HepG2 (cell line): ENCODE measurements around the gene HNRNPL. TPM values are rescaled to one million over a fixed set of nuclear protein-coding genes. Genes with fewer than 3 reads are reported as not detected.

Experiments used
- ARNT ChIP-seq: fragments of 450-650 bp; IDR thresholded peaks from 2 replicates; pipeline ENCODE4 v1.6.1; 2017
- FOXA1 ChIP-seq, 2 experiments: fragments of 450-650 bp in 1 of 2; sonication (generic) in 1 of 2; formaldehyde crosslinking in 1 of 2; IDR thresholded peaks; 2 replicates each; pipeline versions ENCODE4 v1.4.0 to v1.6.1; 2016 to 2020; ENCODE audit warnings: missing genetic modification reagents in 1 of 2
- FOXM1 ChIP-seq: sonication (generic); formaldehyde crosslinking; IDR thresholded peaks from 2 replicates; pipeline ENCODE4 v1.5.0; 2020; ENCODE audit warnings: missing genetic modification reagents
- KAT8 ChIP-seq: IDR thresholded peaks from 2 replicates; pipeline ENCODE4 v1.6.1; 2016; ENCODE audit warnings: missing genetic modification reagents, missing compliant biosample characterization
- KDM4B ChIP-seq: sonication (generic); formaldehyde crosslinking; IDR thresholded peaks from 2 replicates; pipeline ENCODE4 v1.4.0; 2020; ENCODE audit warnings: missing genetic modification reagents
- KLF11 ChIP-seq: IDR thresholded peaks from 2 replicates; pipeline ENCODE4 v1.6.1; 2016; ENCODE audit warnings: missing compliant biosample characterization
- PCBP2 ChIP-seq: fragments of 200-400 bp; formaldehyde crosslinking; optimal IDR thresholded peaks from 2 replicates; pipeline ENCODE3; 2018; ENCODE audit warnings: low read length, low read depth; ENCODE audit not compliant: poor library complexity, severe bottlenecking
- PRDM10 ChIP-seq: sonication (generic); formaldehyde crosslinking; IDR thresholded peaks from 2 replicates; pipeline ENCODE4 v1.4.0; 2020; ENCODE audit warnings: low read depth, missing genetic modification reagents
- PREB ChIP-seq: sonication (generic); formaldehyde crosslinking; IDR thresholded peaks from 2 replicates; pipeline ENCODE4 v1.4.0; 2020; ENCODE audit warnings: missing genetic modification reagents
- RBM39 ChIP-seq: fragments of 200-400 bp; formaldehyde crosslinking; IDR thresholded peaks from one replicate; pipeline ENCODE4 v1.6.1; 2018; ENCODE audit warnings: antibody characterized with exemption, mild to moderate bottlenecking, low read depth, low read length; ENCODE audit not compliant: poor library complexity, severe bottlenecking
- RFX5 ChIP-seq: IDR thresholded peaks from 2 replicates; pipeline ENCODE4 v1.6.1; 2011; ENCODE audit warnings: low read depth, low read length, improper control_type of control experiment
- SRSF9 ChIP-seq: fragments of 200-400 bp; formaldehyde crosslinking; IDR thresholded peaks from 2 replicates; pipeline ENCODE4 v1.6.1; 2018; ENCODE audit warnings: borderline replicate concordance, mild to moderate bottlenecking, low read depth, low read length; ENCODE audit not compliant: insufficient read depth, poor library complexity, severe bottlenecking
- U2AF1 ChIP-seq: fragments of 200-400 bp; formaldehyde crosslinking; optimal IDR thresholded peaks from 2 replicates; pipeline ENCODE3; 2017; ENCODE audit warnings: mild to moderate bottlenecking, low read depth, low read length
- ZFP1 ChIP-seq: IDR thresholded peaks from 2 replicates; pipeline ENCODE4 v1.6.1; 2016
- ZFP82 ChIP-seq: sonication (generic); formaldehyde crosslinking; IDR thresholded peaks from 2 replicates; pipeline ENCODE4 v1.5.1; 2020; ENCODE audit warnings: mild to moderate bottlenecking, missing genetic modification reagents, borderline replicate concordance
- ZNF326 ChIP-seq: sonication (generic); formaldehyde crosslinking; IDR thresholded peaks from 2 replicates; pipeline ENCODE4 v1.4.0; 2020; ENCODE audit warnings: missing genetic modification reagents, borderline replicate concordance
- ZNF605 ChIP-seq: sonication (generic); formaldehyde crosslinking; IDR thresholded peaks from 2 replicates; pipeline ENCODE4 v1.8.0; 2022; ENCODE audit warnings: mild to moderate bottlenecking, missing genetic modification reagents
- ZNF687 ChIP-seq: sonication (generic); formaldehyde crosslinking; IDR thresholded peaks from 2 replicates; pipeline ENCODE4 v1.5.1; 2020; ENCODE audit warnings: mild to moderate bottlenecking, missing genetic modification reagents, moderate library complexity
- ZNF746 ChIP-seq: sonication (generic); formaldehyde crosslinking; IDR thresholded peaks from 2 replicates; pipeline ENCODE4 v1.8.0; 2022; ENCODE audit warnings: mild to moderate bottlenecking, missing genetic modification reagents
- ZNF841 ChIP-seq: sonication (generic); formaldehyde crosslinking; IDR thresholded peaks from 2 replicates; pipeline ENCODE4 v1.8.1; 2023; ENCODE audit warnings: missing genetic modification reagents, borderline replicate concordance
- ZSCAN9 ChIP-seq: IDR thresholded peaks from 2 replicates; pipeline ENCODE4 v1.6.1; 2016; ENCODE audit warnings: borderline replicate concordance
- polyA plus RNA-seq, 8 experiments: library from polyadenylated mRNA; depleted of rRNA in 3 of 8; stranded (reverse) in 7 of 8; unstranded in 1 of 8; fragments of >200 nt; fragmentation: Illumina TruSeq in 4 of 8; extraction: Trizol in 4 of 8; gene quantifications; 2 replicates each; pipeline versions ENCODE4 v1.2.1 to v1.2.3, GENCODE V29; 2011 to 2016; ENCODE audit warnings: low read depth in 4 of 8, missing spikeins in 1 of 8, mixed read lengths in 1 of 8; ENCODE audit not compliant: insufficient read depth in 1 of 8
- total RNA-seq, 5 experiments: library from RNA; depleted of rRNA; stranded (reverse); fragments of >200 nt; fragmentation: Illumina TruSeq; extraction: Trizol; gene quantifications; 2 replicates each; pipeline ENCODE4 v1.2.3, GENCODE V29; 2016; ENCODE audit warnings: low read depth in 1 of 5

The HNRNPL gene
- total and polyA plus RNA-seq, 2 of the 13 experiments (the other 11 are each of a cell fraction or from before 2014, with no cell fraction given) = 156 to 278 TPM

- TF ChIP-seq ZNF687 (CRISPR knock-in tag) (peak; percentile 31; the same call in 1 of the 2 replicates), PREB (CRISPR knock-in tag) (no peak), ARNT (no peak), PCBP2 (no peak), KAT8 (CRISPR knock-in tag) (0 out of 2 replicates have a peak, but pooled peaks have one; percentile 9), RFX5 (no peak), ZNF746 (CRISPR knock-in tag) (no peak), ZSCAN9 (CRISPR knock-in tag) (no peak), ZNF841 (CRISPR knock-in tag) (no peak), FOXA1 (IDR thresholded peaks at IDR 0.05) (no peak), FOXA1 (CRISPR knock-in tag; IDR thresholded peaks at IDR 0.05) (no peak), U2AF1 (no peak), RBM39 (no peak), ZNF326 (CRISPR knock-in tag) (no peak), FOXM1 (no peak), ZFP1 (CRISPR knock-in tag) (no peak), KDM4B (no peak), KLF11 (CRISPR knock-in tag) (no peak), SRSF9 (no peak), ZFP82 (CRISPR knock-in tag) (no peak), PRDM10 (CRISPR knock-in tag) (no peak), ZNF605 (CRISPR knock-in tag) (0 out of 2 replicates have a peak, but pooled peaks have one; percentile 16)
Observed at GRCh38 chr19:38852231-38853044, 2.7 kb upstream of the HNRNPL start (continued).
